B cell (primary cell): ENCODE results near the gene BEST1. TPM values are rescaled to one million over a fixed set of nuclear protein-coding genes. Genes with fewer than 3 reads are reported as not detected.

Experiments
- ATAC-seq: fragments of 200-7000 bp; cut with Tn5 transposase; one replicate; pipeline ENCODE4 v1.10.0; 2021; ENCODE audit warnings: low read depth, mild to moderate bottlenecking, moderate number of reproducible peaks, moderate library complexity
- CTCF ChIA-PET: fragments of 350-600 bp; sonication (Branson Sonifier 250); formaldehyde crosslinking; loops from one replicate; lab custom pipeline; 2021; ENCODE audit warnings: antibody characterized with exemption, inconsistent platforms; lab: Charles Lee
- POLR2A ChIA-PET: fragments of 350-600 bp; sonication (Branson Sonifier 250); formaldehyde crosslinking; loops from one replicate; lab custom pipeline; 2021; ENCODE audit warnings: antibody characterized with exemption; lab: Charles Lee
- DNase-seq: peaks from one replicate; pipeline ENCODE4 v3.0.0; 2013
- H2AFZ ChIP-seq: 2 replicates; pipeline ENCODE4 v1.6.1; 2012; ENCODE audit warnings: mild to moderate bottlenecking, low read depth, low read length; ENCODE audit not compliant: insufficient read depth, poor library complexity, severe bottlenecking
- H3K27ac ChIP-seq, 2 donors: 1 replicate in 1 of 2; 2 replicates in 1 of 2; pipeline ENCODE4 v1.5.1; 2012 to 2013; ENCODE audit warnings: low read length in 2 of 2, mild to moderate bottlenecking in 2 of 2, moderate library complexity in 1 of 2
- H3K27me3 ChIP-seq, 4 experiments: fragments of 200-600 bp in 1 of 4; sonication (generic) in 1 of 4; replicated peaks in 1 of 4; 1 replicate in 2 of 4; 2 replicates in 2 of 4; pipeline versions ENCODE4 v1.6.1 to v1.7.0; 2013 to 2016; ENCODE audit warnings: low read length in 3 of 4, mild to moderate bottlenecking in 2 of 4, mixed read lengths in 1 of 4, moderate library complexity in 1 of 4; ENCODE audit not compliant: insufficient read depth in 4 of 4, control insufficient read depth in 3 of 4; ENCODE audit errors: control extremely low read depth in 1 of 4
- H3K36me3 ChIP-seq, 2 experiments: replicated peaks in 1 of 2; 1 replicate in 1 of 2; 2 replicates in 1 of 2; pipeline versions ENCODE4 v1.6.1 to v1.7.1; 2013; ENCODE audit warnings: low read length in 1 of 2; ENCODE audit not compliant: insufficient read depth in 2 of 2, control insufficient read depth in 1 of 2; ENCODE audit errors: control extremely low read depth in 1 of 2, extremely low read depth in 1 of 2
- H3K4me1 ChIP-seq, 2 donors: fragments of 200-600 bp in 1 of 2; sonication (generic) in 1 of 2; 1 replicate in 1 of 2; 2 replicates in 1 of 2; pipeline versions ENCODE4 v1.5.1 to v1.6.1; 2013 to 2017; ENCODE audit warnings: low read length in 2 of 2; ENCODE audit not compliant: control insufficient read depth in 2 of 2, insufficient read depth in 2 of 2
- H3K4me2 ChIP-seq: replicated peaks from 2 replicates; pipeline ENCODE3; 2012; ENCODE audit warnings: mild to moderate bottlenecking, low read depth, low read length; ENCODE audit not compliant: poor library complexity, severe bottlenecking
- H3K4me3 ChIP-seq, 5 experiments: fragments of 200-600 bp in 1 of 5; sonication (generic) in 1 of 5; 1 replicate in 3 of 5; 2 replicates in 2 of 5; pipeline versions ENCODE4 v1.5.1 to v1.7.0; 2011 to 2016; ENCODE audit warnings: low read length in 4 of 5, mild to moderate bottlenecking in 4 of 5, low read depth in 2 of 5, control low read depth in 1 of 5, moderate library complexity in 1 of 5; ENCODE audit not compliant: insufficient read depth in 1 of 5; ENCODE audit errors: control extremely low read depth in 1 of 5, extremely low read depth in 1 of 5
- H3K79me2 ChIP-seq: fragments of 200-600 bp; sonication (generic); one replicate; pipeline ENCODE4 v1.6.0; 2016; ENCODE audit warnings: low read length; ENCODE audit not compliant: control insufficient read depth, insufficient read depth
- H3K9ac ChIP-seq: fragments of 200-600 bp; sonication (generic); 2 replicates; pipeline ENCODE4 v1.6.1; 2017; ENCODE audit warnings: mild to moderate bottlenecking, low read length, moderate library complexity
- H3K9me3 ChIP-seq, 3 donors: one replicate each; pipeline versions ENCODE4 v1.6.1 to v1.7.1; 2013; ENCODE audit warnings: low read length in 2 of 3; ENCODE audit not compliant: control insufficient read depth in 2 of 3, insufficient read depth in 1 of 3; ENCODE audit errors: control extremely low read depth in 1 of 3
- H4K20me1 ChIP-seq: 2 replicates; pipeline ENCODE4 v1.6.0; 2012; ENCODE audit warnings: mild to moderate bottlenecking, low read length; ENCODE audit not compliant: insufficient read depth, control insufficient read depth, poor library complexity, severe bottlenecking
- H3K27ac Mint-ChIP-seq: one replicate; pipeline ENCODE4 v1.8.0; 2021; ENCODE audit warnings: mixed read lengths
- H3K27me3 Mint-ChIP-seq: one replicate; pipeline ENCODE4 v1.8.0; 2021; ENCODE audit warnings: mixed read lengths
- H3K4me1 Mint-ChIP-seq: one replicate; pipeline ENCODE4 v1.8.0; 2021; ENCODE audit warnings: mixed read lengths
- H3K4me3 Mint-ChIP-seq: one replicate; pipeline ENCODE4 v1.8.0; 2021; ENCODE audit warnings: mixed read lengths
- H3K9me3 Mint-ChIP-seq: one replicate; pipeline ENCODE4 v1.8.0; 2022; ENCODE audit warnings: mixed read lengths; ENCODE audit not compliant: insufficient read depth
- CTCF ChIP-seq: fragments of 200-600 bp; IDR thresholded peaks from one replicate; pipeline ENCODE4 v1.8.0; 2022; ENCODE audit warnings: antibody characterized with exemption, mild to moderate bottlenecking
- EZH2 ChIP-seq: IDR thresholded peaks from 2 replicates; pipeline ENCODE4 v1.6.1; 2012; ENCODE audit warnings: borderline replicate concordance, low read depth, mild to moderate bottlenecking, moderate library complexity, low read length; ENCODE audit not compliant: insufficient read depth, poor library complexity, severe bottlenecking
- WGBS: methylation state at CpG from one replicate; pipeline ENCODE4 v1.1.5; 2013; ENCODE audit warnings: missing lambda C conversion rate; ENCODE audit not compliant: insufficient coverage; 5-methylcytosine and 5-hydroxymethylcytosine counted together
- intact Hi-C: fragments of 100-400 bp; cut with micrococcal nuclease; formaldehyde crosslinking; loops from one replicate; pipeline ENCODE4 v1.10.0; 2022
- polyA plus RNA-seq: library from polyadenylated mRNA; depleted of rRNA; stranded (reverse); fragments of >200 nt; gene quantifications from 2 replicates; pipeline ENCODE4 v1.2.3, GENCODE V29; 2012
- total RNA-seq, 2 donors: library from RNA; stranded (reverse); fragments of 120-200 nt in 1 of 2; gene quantifications; 1 replicate in 1 of 2; 2 replicates in 1 of 2; pipeline versions ENCODE4 v1.2.3 to v1.2.4, GENCODE V29; 2013 to 2022

BEST1 gene
- total and polyA plus RNA-seq, 2 donors (not counting 1 experiment from before 2014, with no cell fraction given), result 0.07 to 0.99 TPM

- no peak overlapping the region for H3K27ac ChIP-seq
- peaks cover 61% of the 10 kb centered on the region for H3K27me3 Mint-ChIP-seq
- TF ChIP-seq CTCF, result no peak
- TF ChIP-seq EZH2, result no peak
- H3K4me1 Mint-ChIP-seq, result peaks cover 12% of the 10 kb centered on the region
- H3K4me2 ChIP-seq, result peak overlapping the region; percentile 81
- H3K4me1 ChIP-seq, result peaks cover 8 to 11% of the 10 kb centered on the region in 2 donors
- H3K9ac ChIP-seq, result no peak overlapping the region
- H3K9me3 ChIP-seq, result no peaks in the 10 kb centered on the region
- peak overlapping the region in 2 of 5 experiments; percentile 34 to 36 for H3K4me3 ChIP-seq
- no peaks in the 10 kb centered on the region for H3K36me3 ChIP-seq
- peaks cover 0 to 49% (median 20%) of the 10 kb centered on the region in 4 experiments for H3K27me3 ChIP-seq
- no peaks in the 10 kb centered on the region for H3K9me3 Mint-ChIP-seq
- peak; percentile 24 for DNase-seq
- peak overlapping the region; percentile 46 for H2AFZ ChIP-seq
- ChIA-PET POLR2A (no interaction called here), CTCF (interaction anchor here (1.1 to 1.3 kb wide), 3 partner anchors 46 to 165 kb away, joined by 3 to 7 read pairs (median 3); no protein-coding TSS in a partner anchor)
- intact Hi-C loops, result no loop called here
- H3K27ac Mint-ChIP-seq, result no peak overlapping the region
- peak; percentile 14 for ATAC-seq
- H4K20me1 ChIP-seq, result no peaks in the 10 kb centered on the region
- peak overlapping the region; percentile 75 for H3K4me3 Mint-ChIP-seq
- 10% methylated on average over 29 of the region's 32 CpGs for WGBS
- no peaks in the 10 kb centered on the region for H3K79me2 ChIP-seq
Measured at GRCh38 chr11:61916737-61917333, 33.3 kb upstream of the BEST1 start.
